SH-SY5Y (cell line): ENCODE results near the gene RAP1GAP2.

ENCODE experiments used
- GATA2 ChIP-seq: IDR thresholded peaks from 2 replicates; pipeline ENCODE4 v1.6.1; 2011; ENCODE audit warnings: mild to moderate bottlenecking, low read depth, low read length
- GATA3 ChIP-seq: IDR thresholded peaks from 2 replicates; pipeline ENCODE4 v1.6.1; 2011; ENCODE audit warnings: low read depth, mild to moderate bottlenecking, low read length, moderate library complexity

GRCh38 chr17:2962729-2963128 is 166.5 kb downstream of the RAP1GAP2 start:
- TF ChIP-seq GATA2 = no peak
- TF ChIP-seq GATA3 = no peak
